ENCODE measurements around the gene B3GNT3.
"Not testable (repeated sequence)": the region's sequence is repeated elsewhere in the genome, so short reads cannot be mapped to it uniquely, and the experiment has no call there.

B3GNT3 gene

GRCh38 chr19:17790059-17790780 is 4.7 kb upstream of the B3GNT3 start:
- no peak for DNase-seq (ENCODE audit: low read depth)
- no peak for TF ChIP-seq CTCF (IDR thresholded peaks at IDR 0.05; ENCODE audit: low read depth, low read length, missing control alignments)
- no peak overlapping the region for H3K4me3 ChIP-seq (ENCODE audit: low read depth, low read length)

GRCh38 chr19:17794412-17794730 is 567 bp upstream of the B3GNT3 start:
- no peak for DNase-seq (ENCODE audit: low read depth)
- TF ChIP-seq CTCF (IDR thresholded peaks at IDR 0.05; ENCODE audit: low read depth, low read length, missing control alignments), result no peak

GRCh38 chr19:17795495-17795856 is 538 bp downstream of the B3GNT3 start:
- no peak for TF ChIP-seq CTCF (IDR thresholded peaks at IDR 0.05; ENCODE audit: low read depth, low read length, missing control alignments)
- no peak for DNase-seq (ENCODE audit: low read depth)
- H3K4me3 ChIP-seq (ENCODE audit: low read depth, low read length), result no peak overlapping the region

More at GRCh38 chr19:17794412-17794730, 567 bp upstream of the B3GNT3 start:
- no peak overlapping the region for H3K4me3 ChIP-seq (ENCODE audit: low read depth, low read length)

- H3K4me3 ChIP-seq (ENCODE audit: low read depth, low read length), result no peak overlapping the region
- TF ChIP-seq CTCF (IDR thresholded peaks at IDR 0.05; ENCODE audit: low read depth, low read length, missing control alignments), result no peak
- no peak for DNase-seq (ENCODE audit: low read depth)
Measured at GRCh38 chr19:17796013-17796837, 1.3 kb downstream of the B3GNT3 start.

- TF ChIP-seq CTCF (IDR thresholded peaks at IDR 0.05; ENCODE audit: low read depth, low read length, missing control alignments), result no peak
- no peak overlapping the region for H3K4me3 ChIP-seq (ENCODE audit: low read depth, low read length)
- DNase-seq (ENCODE audit: low read depth), result no peak
Measured at GRCh38 chr19:17796838-17797423, 2.0 kb downstream of the B3GNT3 start.

GRCh38 chr19:17797424-17798201 is 2.7 kb downstream of the B3GNT3 start:
- no peak for TF ChIP-seq CTCF (IDR thresholded peaks at IDR 0.05; ENCODE audit: low read depth, low read length, missing control alignments)
- no peak overlapping the region for H3K4me3 ChIP-seq (ENCODE audit: low read depth, low read length)
- DNase-seq (ENCODE audit: low read depth), result no peak

- DNase-seq (ENCODE audit: low read depth); H3K4me3 ChIP-seq (ENCODE audit: low read depth, low read length): not testable (repeated sequence)
Measured at GRCh38 chr19:17798599-17798998, 3.7 kb downstream of the B3GNT3 start.
